Esophagus mucosa (tissue), 1 donor: ENCODE data around the gene FBXL20. TPM values are rescaled to one million over a fixed set of nuclear protein-coding genes. Genes with fewer than 3 reads are reported as not detected.

Source experiments
- ATAC-seq: fragments of 200-7000 bp; cut with Tn5 transposase; one replicate; pipeline ENCODE4 v1.9.1; 2020
- total RNA-seq: library from RNA; stranded (reverse); gene quantifications from one replicate; pipeline ENCODE4 v1.2.4, GENCODE V29; 2023
- donor health status: DM: yes; HTN: yes; CAD: no.

FBXL20 gene
- total RNA-seq, 1 donor from 2014 or later, result 8.3 TPM

DNA sequence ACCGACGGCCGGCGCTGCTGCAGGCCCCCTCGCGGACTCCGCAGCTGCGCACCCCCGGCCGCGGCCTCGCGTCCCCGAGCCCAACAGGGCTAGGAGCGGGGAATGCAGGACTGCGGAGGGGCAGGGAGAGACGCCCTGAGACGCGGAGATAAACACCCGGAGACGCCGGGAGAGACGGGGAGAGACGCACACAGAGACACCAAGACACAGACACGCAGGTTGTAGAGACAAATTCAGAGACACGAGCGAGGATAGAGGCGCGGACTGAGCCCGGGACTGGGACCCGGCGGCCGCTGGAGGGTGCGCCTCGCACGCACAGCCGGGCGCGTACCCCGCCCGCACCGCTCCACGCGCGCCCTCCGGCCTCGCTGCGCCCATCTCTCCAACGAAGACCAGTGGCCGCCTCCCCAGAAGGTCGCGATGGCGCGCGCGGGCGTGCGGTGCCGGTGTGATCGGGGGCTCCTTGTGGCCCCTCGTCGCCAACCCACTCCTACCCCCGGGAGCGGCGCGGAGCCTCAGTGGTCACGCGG is 176.6 kb downstream of the FBXL20 start:
- peak; percentile 10 for ATAC-seq

DNA sequence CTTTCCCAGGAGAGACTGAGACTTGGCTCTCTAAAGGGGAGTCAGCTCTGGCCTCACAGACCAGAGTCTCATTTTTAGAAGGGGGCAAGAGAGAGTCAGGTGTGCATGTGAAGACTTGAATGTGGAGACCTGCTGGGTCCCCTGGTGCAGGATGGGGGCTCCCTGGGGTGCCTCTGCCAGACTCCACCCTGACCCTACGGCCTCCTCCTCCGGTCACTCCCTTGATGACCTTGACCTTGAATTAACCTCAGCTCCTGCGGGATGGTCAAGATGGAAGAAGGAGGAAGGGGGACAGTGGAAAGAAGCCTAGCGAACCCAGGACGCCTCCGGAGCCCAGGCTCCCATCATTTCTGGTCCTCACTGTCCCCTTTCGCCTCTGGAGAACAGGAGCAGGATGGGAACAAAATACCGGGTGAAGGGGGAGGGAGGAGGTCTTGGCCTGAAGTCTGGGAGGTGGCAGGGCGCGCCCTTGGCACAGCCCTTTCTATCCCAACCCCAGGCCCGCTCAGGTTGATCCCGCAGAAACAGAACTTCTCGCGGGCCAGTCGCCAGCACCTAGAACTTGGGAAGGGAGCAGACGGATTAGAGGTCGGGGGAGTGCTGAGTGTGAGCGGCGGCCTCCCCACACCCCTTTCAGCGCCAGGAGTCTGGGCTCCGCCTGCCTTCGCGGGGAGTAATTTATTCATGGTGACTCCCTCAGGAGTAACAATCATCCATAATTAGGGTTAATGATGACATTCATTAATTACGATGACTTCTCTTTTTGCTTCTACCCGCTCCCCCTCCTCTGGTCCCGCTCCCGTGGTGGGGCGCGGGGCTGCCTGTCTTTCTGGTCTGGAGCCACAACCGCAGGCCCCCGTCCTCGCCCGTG is 177.3 kb downstream of the FBXL20 start:
- ATAC-seq, result no peak

DNA sequence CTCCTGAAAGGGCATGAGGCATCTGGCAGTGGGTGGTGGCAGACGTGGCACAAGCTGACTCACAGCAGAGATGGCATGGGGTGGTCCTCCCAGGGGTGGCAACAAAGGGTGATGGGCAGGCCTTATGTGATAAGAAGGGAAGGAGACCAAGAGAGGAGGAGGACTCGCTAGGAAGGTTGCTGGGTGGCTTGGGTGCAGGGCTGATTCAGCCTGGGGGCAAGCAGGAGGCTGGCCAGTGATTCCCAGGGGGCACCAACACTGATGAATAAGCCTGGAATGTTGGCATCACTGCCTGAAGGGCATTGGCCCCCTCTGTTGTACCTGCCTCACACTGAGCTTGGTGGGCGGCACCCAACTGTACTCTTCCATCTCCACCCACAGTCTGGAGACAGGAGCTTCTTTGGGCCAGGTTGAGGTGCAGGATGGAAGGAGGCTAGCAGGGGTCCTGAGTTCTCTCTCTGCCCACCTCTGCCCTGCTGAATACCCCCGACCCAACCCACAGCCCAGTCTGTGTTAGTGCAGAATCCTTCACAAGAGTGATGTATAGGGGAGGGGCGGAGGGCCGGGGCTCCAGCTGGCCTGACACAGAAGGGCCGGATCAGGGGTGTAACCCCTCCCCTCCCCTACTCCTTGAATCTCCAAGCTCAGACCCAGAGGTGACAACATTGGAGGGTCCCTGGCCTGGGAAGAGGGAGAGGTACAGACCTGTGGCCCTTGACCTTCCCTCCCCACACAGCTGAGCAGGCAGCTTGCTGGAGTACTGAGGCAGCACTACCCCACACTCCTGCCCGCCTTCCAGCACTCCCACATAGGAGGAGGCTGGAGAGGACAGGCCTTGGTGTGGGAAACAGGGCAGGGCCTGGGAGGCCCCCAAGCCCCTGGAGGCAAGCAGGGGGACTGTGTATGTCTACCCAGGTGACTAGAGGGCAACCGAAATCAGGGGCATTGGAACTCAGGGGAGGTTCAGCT is 178.3 kb downstream of the FBXL20 start:
- no peak for ATAC-seq

GRCh38 chr17:39222151-39222550 is 179.3 kb downstream of the FBXL20 start:
- ATAC-seq, result no peak

DNA sequence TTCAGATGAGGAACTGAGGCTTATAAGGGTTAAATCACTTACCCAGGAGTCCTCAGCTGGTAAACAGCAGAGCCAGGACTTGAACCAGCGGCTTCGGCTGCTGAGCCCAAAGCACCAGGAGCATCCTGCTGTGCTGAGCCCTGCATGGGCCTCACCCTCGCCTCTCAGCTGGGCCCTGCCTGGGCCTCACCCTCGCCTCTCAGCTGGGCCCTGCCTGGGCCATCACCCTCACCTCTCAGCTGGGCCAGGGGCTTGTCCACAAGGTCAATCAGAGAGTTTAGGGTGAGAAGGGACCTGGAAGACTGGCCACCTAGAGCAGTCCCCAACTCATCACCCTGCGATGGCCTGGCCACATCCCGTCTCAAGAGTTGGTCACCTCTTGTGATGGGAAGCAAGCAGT is 179.9 kb downstream of the FBXL20 start:
- ATAC-seq, result no peak

DNA sequence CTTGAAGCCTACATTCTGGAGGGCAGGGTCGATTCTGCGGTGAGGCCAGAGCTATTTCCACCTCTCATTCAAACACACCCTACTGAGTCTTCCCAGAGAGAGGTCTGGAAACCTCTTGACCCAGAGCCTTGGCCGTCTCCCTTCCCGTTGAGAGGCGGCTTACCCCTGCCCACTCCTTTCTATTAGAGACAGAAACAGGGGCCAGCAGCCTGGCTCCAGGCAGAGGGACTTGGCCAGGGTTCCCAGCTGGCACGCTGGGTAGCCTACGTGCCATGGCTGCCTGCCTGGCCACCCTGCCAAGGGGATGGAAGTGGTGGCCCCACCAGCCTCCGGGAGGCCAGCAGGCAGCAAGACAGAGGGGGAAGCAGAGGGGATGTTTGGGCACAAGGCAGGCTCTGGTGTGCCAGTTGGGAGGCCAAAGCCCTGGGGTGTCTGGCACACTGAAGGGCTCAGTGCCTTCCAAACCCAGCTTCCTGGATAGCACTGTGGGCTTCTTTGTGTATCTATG is 181.7 kb downstream of the FBXL20 start:
- ATAC-seq, result no peak

- no peak for ATAC-seq
These were observed 182.5 kb downstream of the FBXL20 start for GRCh38 chr17:39218906-39219305.

DNA sequence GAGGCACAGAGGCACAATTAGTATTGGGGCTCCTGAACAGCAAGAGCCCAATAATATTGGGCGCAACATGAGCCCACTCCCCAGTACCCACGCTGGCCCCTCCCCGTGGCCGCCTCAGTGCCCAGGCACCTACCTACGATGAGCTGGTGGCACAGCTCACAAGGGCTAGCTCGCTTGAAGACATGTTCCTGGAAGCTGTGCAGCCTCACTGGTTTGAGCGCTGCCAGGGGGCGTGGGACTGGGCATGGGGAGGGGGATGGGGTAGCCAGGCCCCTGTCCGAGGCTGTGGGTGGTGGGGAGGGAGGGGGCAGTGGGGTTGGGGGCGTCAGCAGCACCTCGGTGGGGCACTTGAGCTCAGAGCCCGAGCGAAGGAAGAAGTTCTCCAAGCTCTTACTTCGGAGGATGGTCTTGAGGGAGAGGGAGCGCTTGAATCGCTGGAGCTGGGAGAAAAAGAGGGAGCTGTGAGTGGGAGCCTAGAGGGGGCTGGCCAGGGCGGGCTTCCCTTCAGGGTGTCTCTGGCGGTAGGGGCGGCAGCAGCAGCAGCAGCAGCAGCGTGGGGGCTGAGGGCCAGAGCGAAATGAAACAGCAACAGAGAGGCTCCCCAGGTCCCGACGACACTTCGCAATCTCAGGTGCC is 183.6 kb downstream of the FBXL20 start:
- no peak for ATAC-seq

GRCh38 chr17:39213852-39214251 is 187.6 kb downstream of the FBXL20 start:
- peak; percentile 65 for ATAC-seq

DNA sequence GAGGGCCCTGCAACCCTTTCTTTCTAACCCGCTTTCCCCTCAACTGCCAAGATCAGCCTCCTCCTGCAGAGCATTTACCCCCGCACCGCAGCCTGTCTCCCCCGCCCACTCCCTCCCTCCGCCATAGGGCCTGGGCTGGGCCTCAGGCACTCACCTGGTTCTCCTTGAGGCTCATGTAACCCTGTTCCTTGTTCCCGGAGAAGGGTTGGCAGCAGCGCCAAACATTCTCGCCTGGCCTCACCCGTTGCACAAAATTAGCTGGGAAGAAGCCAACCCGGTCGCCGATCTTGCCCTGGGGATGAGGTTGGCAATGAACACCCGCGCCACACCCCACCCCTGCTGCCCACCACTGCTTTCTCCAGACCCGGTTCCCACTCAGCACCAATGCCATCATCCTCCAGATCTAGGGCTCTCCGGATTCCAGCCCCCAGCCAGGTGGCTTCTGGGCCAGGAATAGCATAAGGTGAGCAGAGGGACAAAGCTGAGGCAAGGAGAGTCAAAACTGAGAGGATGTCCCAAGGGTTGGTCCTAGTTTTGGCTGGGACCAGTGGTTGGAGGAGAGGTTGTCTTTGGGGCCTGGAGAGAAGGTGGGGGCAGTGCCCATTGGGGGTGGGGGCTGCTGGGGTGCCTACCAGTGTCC is 188.5 kb downstream of the FBXL20 start:
- ATAC-seq, result peak; percentile 40

GRCh38 chr17:39212195-39212810 is 189.1 kb downstream of the FBXL20 start:
- ATAC-seq, result no peak

DNA sequence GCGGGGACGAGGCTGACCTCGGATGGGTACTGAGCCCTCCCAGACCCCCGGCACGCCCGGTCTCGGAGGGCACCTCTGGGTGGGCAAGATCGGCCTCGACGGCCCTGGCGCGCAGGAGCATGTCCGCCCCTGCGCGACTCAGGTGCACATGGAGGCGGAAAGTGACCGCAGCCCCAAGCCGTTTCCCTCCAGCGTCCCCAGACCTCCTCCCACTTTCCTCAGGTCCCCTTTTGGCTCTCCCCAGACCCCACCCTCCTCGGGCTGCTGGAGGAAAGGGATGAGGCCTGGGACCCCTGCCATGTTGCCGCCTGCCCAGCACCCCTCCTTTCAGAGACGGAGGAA is 191.4 kb downstream of the FBXL20 start:
- ATAC-seq, result no peak

- peak; percentile 29 for ATAC-seq
These were observed 191.9 kb downstream of the FBXL20 start for GRCh38 chr17:39209317-39210092.

GRCh38 chr17:39208893-39209292 is 192.5 kb downstream of the FBXL20 start:
- peak; percentile 59 for ATAC-seq

- ATAC-seq, result peak; percentile 35
These were observed 193.3 kb downstream of the FBXL20 start for GRCh38 chr17:39208136-39208535.

DNA sequence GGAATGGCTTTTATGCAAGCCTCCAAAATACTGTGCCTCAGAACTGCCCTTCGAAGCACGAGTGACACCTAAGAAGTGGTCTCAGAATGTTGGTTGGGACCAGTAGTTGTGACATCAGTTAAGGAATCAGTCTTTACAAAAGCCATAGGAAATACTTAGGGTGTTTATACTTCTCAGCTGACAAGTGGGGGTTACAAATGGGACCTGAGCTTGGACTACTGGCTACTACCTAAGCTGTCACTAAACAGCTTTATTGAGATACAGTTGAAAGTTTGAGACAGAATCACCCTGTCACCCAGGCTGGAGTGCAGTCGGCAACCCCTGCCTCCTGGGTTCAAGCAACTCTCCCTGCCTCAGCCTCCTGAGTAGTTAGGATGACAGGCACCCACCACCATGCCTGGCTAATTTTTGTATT is 196.3 kb downstream of the FBXL20 start:
- ATAC-seq, result no peak

DNA sequence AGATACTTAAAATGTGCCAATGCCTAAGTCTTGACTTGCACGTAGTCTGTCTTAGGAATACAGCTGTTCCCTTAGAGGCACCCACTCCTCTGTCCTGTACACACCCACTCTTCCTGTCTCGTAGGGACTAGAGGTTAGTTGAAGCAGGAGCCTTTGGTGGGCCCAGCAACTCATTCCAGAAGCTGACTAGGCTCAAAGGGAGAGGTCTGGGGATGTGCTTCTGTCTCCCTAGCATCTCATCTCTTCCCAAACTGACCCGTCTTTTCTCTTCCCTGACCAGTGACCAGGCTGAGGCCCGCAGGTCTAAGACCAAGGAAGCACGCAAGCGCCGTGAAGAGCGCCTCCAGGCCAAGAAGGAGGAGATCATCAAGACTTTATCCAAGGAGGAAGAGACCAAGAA is 197.2 kb downstream of the FBXL20 start:
- ATAC-seq, result no peak
